HG03575 (cell line): ENCODE results near the gene HPSE.
"Not testable (repeated sequence)": the region's sequence is repeated elsewhere in the genome, so short reads cannot be mapped to it uniquely, and the experiment has no call there.

Experiments used
- ATAC-seq: cut with Tn5 transposase; IDR thresholded peaks from one replicate; pipeline ENCODE4 v1.9.1; 2021; ENCODE audit not compliant: unreplicated experiment, insufficient number of reproducible peaks, low FRiP score; ENCODE audit errors: extremely low read depth

Gene HPSE

DNA sequence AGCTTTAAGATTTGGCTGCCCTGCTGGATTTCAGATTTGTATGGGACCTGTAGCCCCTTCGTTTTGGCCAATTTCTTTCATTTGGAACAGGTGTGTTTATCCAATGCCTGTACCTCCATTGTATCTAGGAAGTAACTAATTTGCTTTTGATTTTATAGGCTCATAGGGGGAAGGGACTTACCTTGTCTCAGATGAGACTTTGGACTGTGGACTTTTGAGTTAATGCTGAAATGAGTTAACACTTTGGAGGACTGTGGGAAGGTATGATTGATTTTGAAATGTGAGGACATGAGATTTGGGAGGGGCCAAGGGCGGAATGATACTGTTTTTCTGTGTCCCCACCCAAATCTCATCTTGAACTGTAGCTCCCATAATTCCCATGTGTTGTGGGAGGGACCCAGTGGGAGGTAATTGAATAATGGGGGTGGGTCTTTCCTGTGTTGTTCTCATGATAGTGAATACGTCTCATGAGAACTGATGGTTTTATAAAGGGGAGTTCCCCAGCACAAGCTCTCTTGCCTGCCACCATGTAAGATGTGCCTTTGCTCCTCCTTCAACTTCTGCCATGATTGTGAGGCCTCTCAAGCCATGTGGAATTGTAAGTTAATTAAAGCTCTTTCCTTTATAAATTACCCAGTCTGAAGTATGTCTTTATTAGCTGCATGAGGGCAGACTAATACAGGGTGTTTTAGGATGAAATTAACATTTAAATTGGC, 44.4 kb downstream of the HPSE start:
- ATAC-seq: not testable (repeated sequence)

DNA sequence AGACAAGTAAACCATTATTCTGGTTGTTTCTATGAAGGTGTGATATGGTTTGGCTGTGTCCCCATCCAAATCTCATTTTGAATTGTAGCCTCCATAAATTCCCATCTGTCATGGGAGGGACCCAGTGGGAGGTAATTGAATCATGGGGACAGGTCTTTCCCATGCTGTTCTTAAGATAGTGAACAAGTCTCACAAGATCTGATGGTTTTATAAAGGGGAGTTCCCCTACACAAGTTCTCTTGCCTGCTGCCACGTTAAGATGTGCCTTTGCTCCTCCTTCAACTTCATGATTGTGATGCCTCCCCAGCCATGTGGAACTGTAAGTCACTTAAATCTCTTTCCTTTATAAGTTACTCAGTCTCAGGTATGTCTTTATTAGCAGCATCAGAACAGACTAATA, 46.3 kb downstream of the HPSE start:
- not testable (repeated sequence) for ATAC-seq

DNA sequence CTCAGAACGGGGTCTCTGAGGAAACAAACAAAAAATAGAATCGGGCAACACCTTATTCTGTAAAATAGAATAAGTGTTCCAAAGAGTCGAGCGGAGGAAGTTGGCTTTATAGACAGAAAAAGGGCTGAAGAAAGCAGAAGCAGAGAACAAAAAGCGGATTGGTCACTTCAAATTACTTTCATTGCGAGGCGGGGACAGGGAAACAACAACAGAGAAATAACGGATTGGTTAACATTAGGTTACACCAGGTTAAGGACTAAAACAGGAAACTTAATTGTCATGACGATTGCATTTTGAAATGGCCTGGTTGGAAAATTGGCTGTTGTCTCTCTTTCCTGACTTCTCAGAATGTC, 49.6 kb downstream of the HPSE start:
- ATAC-seq: no peak

DNA sequence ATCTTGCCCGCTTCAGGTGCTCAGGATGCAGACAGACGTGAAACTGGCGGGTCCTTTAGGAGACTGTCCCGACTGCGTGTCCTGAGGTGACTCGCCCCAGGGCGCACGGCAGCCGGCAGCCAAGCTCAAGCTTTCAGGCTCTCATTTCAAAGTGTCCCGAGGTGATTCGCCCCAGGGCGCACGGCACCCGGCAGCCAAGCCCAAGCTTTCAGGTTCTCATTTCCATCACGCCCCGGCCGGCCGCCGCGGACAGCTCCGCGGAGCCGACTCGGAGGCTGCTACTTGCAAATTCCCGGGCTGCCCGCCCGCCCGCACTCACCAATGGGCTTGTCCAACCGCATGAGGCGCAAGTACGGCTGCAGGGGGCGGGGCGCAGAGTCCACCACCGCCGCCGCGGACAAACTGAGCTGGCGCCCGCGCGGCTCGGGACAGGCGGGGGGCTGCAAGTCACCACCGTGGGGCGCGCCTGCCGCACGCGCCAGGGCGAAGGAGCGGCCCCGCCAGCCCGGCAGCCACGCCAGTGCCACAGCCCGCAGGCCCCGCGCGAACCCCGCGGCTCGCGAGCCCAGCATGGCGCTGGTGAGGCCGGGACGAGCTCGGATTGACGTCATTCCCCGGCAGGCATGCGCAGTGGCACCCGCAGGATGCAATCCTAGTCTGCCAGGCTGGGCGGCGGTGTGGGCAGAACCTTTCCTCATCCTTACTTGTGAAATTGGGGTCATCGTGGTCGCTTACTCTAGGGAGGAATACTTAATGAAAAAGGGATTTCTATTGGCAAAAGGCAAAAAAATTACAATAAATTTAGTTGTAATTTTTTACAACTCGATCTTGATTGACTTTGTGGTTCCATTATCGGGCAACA, 50.2 kb downstream of the HPSE start, which contains the start of gene COQ2:
Gene COQ2 (minus strand): TSS at position 606 of the 862 bp plus-strand sequence. CDS start 34 bp downstream, at position 572.
- peak; percentile 45 for ATAC-seq

DNA sequence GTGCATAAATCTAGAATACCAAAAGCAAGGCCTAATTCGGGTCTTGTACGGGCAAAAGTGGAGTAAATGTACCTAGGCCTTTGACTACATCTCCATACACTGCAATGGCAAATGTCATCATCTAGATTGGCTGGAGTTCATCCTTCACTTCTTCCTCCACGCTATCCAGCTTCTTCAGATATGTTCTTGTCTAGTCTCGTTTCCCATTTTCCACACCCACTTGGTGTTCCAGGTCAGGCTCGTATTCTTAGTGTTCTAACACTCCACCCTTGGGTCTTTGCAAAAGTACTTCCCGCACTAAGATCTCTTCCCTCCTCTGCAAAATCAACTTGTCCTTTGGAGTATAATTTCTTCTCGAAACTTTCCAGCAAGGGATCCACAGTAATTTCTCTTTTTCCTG, 51.5 kb downstream of the HPSE start:
- ATAC-seq: no peak

DNA sequence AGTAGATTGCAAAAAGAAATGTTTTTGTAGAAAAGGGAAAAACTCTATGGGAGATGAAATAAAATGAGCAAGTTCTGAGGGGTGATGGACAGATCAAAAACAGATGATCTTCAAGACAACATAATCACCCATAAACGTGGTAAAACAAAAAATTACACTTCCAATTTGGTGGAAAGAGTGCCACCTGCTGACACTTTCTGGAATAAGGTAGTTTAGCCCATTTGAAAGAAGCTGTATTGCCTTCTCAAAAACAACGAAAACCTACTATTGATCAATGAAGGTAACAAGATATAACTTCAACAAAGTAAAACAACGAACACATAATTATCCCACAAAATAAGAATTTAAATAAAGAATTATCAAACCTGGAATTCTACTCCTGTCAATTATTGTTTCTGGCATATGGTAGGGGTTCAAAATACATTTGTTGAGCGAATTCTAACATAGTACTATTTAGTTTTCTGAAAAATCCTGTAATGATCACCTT, 52.6 kb downstream of the HPSE start:
- ATAC-seq: no peak

DNA sequence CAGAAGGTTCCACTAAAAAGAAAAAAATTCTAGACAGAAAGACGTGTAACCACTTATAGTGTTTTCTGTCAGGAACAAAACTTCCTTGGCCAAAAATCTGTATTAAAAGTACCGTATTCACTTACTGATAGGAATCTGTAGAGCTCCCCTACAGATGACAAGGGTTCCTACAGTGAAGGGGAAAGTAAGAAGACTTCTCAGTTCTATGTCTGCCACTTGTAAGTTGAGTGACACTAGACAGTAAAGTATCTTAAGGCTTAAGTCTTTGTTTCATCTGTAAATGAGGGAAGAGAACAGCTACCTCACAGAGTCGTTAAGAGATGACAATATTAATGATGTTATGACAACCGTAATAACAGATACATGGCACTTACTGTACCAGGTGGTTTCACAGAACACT, 53.3 kb downstream of the HPSE start:
- no peak for ATAC-seq

DNA sequence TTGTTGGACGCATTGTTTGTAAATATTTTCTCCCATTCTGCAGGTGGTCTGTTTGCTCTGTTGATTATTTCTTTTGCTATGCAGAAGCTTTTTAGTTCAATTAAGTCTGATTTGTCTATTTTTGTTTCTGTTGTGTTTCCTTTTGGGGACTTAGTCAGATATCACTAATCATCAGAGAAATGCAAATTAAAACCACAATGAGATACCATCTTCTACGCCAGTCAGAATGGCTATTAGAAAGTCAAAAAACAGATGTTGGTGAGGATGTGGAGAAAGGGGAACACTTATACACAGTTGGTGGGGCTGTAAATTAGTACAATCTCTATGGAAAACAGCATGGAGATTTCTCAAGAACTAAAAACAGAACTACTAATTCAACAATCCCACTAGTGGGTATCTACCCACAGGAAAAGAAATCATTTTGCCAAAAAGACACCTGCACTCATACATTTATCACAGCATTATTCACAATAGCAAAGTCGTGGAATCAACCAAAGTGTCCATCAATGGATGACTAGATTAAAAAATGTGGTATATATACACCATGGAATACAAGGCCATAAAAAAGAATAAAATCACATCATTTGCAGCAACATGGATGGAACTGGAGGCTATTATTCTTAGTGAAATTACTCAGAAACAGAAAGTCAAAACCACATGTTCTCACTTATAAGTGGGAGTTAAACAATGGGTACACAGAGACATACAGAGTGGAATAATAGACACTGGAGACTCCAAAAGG, 58.2 kb downstream of the HPSE start:
- peak; percentile 42 for ATAC-seq

DNA sequence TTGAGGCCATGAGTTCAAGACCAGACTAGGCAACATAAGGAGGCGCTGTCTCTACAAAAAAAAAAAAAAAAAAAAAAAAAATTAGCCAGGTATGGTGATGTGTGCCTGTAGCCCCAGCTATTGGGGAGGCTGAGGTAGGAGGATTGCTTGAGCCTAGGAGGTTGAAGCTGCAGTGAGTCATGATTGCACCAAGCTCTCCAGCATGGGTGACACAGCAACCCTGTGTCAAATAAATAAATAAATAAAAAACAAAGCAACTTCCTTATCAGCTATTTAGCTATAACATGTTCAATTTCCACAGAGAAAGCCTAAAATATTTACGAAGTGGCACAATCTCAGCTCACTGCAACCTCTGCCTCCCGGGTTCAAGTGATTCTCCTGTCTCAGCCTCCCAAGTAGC, 60.7 kb downstream of the HPSE start:
- not testable (repeated sequence) for ATAC-seq

DNA sequence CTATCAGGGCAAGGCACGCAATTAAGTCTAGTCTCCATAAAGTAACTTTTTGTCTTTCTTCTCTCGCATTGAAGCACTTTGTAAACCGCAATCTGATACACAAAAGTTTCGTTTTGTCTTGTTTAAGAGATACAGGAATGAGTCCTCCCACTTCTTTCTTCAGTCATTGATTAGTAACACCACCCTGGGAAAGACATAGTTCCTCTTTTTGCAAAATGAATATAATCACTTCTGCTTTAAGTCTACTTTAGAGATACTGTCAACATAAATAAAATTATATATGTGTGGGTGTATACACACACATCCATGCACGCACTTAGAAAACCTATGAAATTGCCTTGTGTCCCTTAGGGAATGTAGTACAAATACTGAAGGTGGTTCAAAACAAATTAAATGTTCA, 61.7 kb downstream of the HPSE start:
- peak; percentile 75 for ATAC-seq

DNA sequence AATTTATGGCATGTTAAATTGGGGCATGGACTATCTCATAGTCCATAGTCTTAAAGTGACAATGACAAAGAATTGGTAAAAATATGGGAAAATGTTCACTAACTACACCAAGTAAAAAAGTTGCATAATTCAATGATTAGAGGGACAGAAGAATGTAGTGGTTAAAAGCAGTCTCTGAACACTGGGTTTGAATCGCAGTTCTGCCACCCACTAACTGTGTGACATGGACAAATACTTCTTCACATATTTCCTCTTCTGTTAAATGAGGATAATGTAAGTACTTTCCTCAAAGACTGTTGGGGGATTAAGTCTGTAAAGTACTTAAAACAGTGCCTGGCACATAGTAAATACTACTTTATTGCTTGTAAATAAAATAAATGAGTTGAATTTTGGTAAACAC, 65.4 kb downstream of the HPSE start:
- no peak for ATAC-seq

DNA sequence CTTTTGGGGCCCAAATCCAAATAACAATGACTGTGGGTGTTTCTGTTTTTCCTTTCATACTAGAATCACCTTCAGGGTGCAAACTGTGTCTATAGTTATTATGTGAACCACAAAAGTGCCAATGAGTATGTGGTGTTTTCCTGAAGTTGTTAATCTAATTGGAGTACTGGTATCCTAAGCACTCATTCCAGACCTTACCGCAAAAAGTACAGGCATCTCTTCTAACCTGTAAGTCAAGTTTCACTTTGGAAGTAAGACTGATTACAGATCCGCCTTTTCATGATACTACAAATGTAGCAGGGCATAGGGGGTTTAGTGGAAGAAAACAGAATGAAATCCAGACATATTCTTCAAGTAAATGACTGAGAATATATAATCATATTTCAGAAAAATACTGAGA, 66.2 kb downstream of the HPSE start:
- no peak for ATAC-seq

DNA sequence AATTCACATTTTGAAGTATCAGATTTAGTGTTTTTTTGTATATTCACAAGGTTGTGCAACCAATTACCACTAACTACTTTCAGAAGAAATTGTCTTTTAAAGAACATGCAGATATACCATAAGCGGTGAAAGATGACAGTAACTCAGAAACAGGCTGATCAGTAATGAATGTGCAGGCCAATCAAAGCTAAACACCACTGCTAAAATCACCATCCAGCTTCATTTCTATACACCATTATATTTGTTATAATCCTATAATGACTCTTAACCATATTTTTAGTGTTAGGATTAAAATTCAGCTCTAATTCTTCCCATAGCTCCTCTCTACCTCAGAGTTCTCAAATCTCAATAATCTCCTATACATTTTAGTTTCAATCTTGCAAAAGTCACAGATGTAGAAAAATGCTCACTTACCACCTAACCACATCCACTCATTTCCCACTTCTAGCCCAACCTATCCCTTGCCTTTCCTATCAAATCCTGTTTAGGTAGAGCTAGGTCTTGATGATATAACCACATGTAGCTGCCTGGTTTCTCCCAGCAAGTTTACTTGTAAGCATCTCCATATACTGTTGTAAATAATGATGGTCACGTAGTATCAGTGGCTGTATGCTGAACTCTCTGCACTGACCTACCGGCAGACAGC, 66.7 kb downstream of the HPSE start:
- no peak for ATAC-seq

DNA sequence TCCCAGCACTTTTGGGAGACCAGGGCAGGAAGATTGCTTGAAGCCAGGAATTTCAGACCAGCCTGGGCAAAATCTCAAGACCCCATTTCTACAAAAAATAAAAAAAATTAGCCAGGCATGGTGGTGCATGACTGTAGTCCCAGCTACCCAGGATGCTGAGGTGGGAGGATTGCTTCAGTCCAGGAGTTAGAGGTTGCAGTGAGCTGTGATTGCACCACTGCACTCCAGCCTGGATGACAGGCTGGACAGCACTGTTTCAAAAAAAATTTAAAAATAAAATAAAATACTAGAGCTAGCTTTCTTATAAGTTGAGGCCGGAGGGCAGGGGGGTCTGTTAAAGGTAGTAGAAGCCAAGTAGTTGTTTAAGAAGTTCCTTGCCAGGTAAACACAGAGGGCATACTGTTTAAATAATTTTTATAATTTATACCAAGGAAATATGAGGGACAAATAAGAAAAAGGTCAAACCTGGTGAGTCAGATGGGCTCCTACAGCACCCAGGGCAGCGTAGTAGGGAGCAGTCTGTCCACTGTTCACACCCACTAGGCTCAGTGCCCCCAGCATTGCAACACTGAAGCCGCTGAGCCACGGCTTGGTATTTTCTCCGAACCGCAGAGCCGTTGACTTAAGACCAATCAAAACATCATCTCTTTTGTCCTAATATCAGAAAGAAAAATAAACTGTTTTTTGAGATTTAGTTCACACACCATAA, 67.4 kb downstream of the HPSE start:
- ATAC-seq: no peak

DNA sequence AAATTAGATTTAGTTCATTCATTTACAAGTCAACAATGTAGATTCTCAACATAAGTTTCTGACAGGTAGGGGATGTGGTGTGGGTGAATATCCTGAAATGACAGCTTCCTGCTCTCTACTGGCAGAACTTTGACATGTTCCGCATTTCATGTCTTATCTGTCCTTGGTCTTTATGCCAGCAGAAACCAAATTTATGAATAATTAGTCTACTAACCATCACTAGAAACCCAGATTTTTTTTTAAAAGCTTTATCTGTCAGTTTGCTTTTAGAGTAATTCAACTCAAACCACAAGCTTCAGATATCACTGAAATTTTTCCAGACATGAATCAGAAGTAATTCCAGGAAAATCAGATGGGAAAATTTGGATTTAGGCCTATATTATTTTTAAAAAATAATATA, 68.0 kb downstream of the HPSE start:
- no peak for ATAC-seq

DNA sequence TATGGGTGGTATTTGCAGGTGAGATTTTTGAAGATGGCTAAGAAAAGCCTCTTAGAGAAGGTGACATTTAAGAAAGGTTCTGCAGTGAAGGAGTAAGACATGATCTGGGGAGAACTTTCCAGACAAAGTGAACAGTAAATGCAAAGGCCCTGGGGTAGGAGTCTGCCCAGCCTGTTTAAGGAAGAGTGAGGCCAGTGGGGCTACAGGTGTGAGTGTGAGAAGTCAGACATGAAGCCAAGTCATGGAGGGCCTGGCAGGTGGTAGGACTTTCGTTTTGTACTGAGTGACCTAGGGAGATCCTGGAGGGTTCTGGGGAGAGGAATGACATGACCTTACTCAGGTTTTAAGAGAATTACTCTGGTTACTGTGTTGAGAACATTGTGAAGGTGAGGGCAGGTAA, 71.5 kb downstream of the HPSE start:
- ATAC-seq: no peak

DNA sequence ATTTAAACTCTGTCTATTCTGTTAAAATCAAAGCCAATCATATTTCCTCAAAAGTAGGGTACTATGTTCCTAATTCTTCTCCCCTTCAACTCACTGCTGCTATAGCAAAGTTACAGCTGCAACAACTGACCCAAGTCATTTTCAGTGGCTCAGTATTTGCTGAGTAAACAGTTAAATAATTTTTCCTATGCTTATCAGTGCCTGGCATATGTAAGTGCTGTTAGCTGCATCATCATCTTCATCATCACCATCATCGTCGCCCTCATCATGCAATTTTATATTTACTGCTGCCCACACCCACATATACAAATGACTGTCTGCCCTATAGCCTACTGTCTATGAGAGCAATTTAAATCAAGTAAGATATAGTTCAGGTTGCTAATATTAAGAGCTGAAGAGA, 72.0 kb downstream of the HPSE start:
- no peak for ATAC-seq

DNA sequence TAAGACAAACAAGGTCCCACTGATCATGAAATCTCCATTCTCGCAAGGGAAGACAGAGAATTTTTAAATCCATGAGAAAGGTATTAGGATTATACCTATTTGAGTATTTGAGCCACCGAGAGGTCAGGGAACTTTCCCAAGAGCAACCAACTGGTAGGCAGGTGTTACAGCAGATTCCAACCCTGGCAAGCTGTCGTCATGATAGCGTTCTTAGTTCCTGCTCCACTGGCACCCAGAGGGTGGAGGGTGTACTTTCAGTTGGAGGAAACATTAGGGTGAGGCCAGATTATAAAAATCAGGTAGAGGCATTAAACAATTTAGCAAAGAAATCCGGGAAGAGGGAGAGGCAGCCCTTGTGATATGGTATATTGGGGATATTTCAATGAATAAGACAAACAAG, 73.3 kb downstream of the HPSE start:
- ATAC-seq: no peak

DNA sequence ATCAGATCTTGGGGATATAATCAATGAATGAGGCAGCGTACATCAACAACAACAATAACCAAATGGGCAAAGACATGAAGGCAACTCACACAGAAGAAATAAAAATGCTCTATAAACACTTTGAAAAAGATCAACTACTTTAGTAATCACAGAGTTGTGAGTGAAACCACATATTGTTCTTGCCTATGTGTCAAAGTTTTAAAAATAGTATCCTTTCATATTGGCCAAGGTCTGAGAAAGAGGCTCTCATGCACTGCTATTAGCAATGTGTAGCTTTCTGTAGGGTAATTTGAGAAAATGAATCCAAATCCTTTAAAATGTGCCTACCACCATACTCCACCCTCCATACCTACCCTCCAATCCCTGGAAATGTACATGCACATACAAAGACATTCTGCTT, 75.1 kb downstream of the HPSE start:
- ATAC-seq: peak; percentile 33
